ENCODE results near the gene CORIN. TPM values are rescaled to one million over a fixed set of nuclear protein-coding genes. Genes with fewer than 3 reads are reported as not detected.

The CORIN gene
- total and polyA plus RNA-seq, 2 of the 4 experiments (the other 2 are of a cell fraction), result 20.3 to 24.7 TPM

DNA sequence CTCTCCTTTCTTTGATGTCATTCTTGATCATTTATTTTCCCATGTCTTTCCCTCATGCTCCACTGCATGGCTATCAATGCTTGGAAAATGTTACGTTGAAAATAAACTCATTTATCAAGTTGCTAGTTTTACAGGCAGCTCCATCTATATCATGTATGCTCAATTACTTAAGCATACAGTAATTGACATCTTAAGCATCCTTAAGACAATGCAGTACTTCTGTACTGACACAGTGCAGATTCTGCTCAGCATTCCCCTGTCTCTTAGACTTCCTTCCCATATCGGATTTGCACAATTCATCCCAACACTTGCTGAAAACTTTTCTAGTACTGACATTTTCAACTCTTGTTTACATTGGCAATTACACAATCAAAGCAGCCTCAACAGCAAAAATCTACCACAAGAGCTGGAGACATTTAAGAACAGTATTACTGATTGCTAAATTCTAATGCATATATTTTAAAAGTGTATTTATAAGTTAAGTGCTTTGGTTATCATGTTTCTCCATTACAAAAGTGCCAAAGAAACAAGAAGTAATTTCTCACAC, 187.2 kb downstream of the CORIN start:
- POLR2A ChIA-PET (ENCODE audit: unreplicated experiment), result interaction anchor here (0.7 kb wide), 1 partner anchor 349 kb away, joined by 3 read pairs; no protein-coding TSS in a partner anchor
- Histone ChIP-seq H4K91ac (ENCODE audit: insufficient read depth, low read depth, low read length) (no peak overlapping the region), H3K9me3 (ENCODE audit: control insufficient read depth, insufficient read depth, low read length) (no peaks in the 10 kb centered on the region), H3K23ac (ENCODE audit: low read depth, low read length) (no peak overlapping the region), H3K4me2 (ENCODE audit: low read depth, low read length) (no peak overlapping the region), H3K9me1 (ENCODE audit: insufficient read depth, low read length) (no peaks in the 10 kb centered on the region), H3K79me1 (ENCODE audit: low read depth in 1 of 2, low read length in 2 of 2) (no peaks in the 10 kb centered on the region), H3K9ac (ENCODE audit: low read depth, low read length) (no peak overlapping the region), H2BK120ac (ENCODE audit: low read depth, low read length) (no peak overlapping the region), H3K4me3 (ENCODE audit: insufficient read depth, low read depth, low read length) (no peak overlapping the region), H2AFZ (replicated peaks; ENCODE audit: low read length, poor library complexity) (no peak overlapping the region), H3K36me3 (ENCODE audit: control insufficient read depth, insufficient read depth, low read length) (no peaks in the 10 kb centered on the region), H2AK9ac (replicated peaks; ENCODE audit: low read depth, low read length, poor library complexity) (no peak overlapping the region), H4K5ac (ENCODE audit: low read depth, low read length) (no peak overlapping the region), H3K18ac (ENCODE audit: low read depth, low read length) (no peak overlapping the region), H3K4me1 (ENCODE audit: control insufficient read depth, insufficient read depth, low read length) (no peaks in the 10 kb centered on the region), H2BK20ac (ENCODE audit: low read depth, low read length) (no peak overlapping the region), H3K14ac (replicated peaks; ENCODE audit: low read depth, low read length) (no peak overlapping the region), H3K4ac (ENCODE audit: low read depth, low read length) (no peak overlapping the region), H2BK5ac (ENCODE audit: low read depth, low read length, poor library complexity, severe bottlenecking) (no peak overlapping the region), H4K8ac (ENCODE audit: low read depth in 2 of 2, low read length in 2 of 2) (no peak overlapping the region), H2BK15ac (ENCODE audit: low read depth, low read length) (no peak overlapping the region), H3K27ac (ENCODE audit: insufficient read depth, low read length) (no peak overlapping the region), H3K27me3 (ENCODE audit: control insufficient read depth, insufficient read depth, low read length) (peaks cover 10% of the 10 kb centered on the region), H4K20me1 (ENCODE audit: insufficient read depth, low read length) (no peaks in the 10 kb centered on the region), H2AK5ac (ENCODE audit: low read depth, low read length) (no peak overlapping the region), H3K56ac (ENCODE audit: extremely low read depth, insufficient read depth, low read length) (no peak overlapping the region)
- 10% methylated on average over 2 of the region's 2 CpGs; no CpG with 5 or more reads in 1 of the 2 experiments for WGBS, 2 experiments (ENCODE audit: extremely low coverage in 2 of 2, insufficient read length in 1 of 2)
- in situ Hi-C loops (cut with MboI; ENCODE audit: low sequenced_read_pairs) (no loop called here), dilution Hi-C loops (cut with HindIII; ENCODE audit: low sequenced_read_pairs, unreplicated experiment) (no loop called here), intact Hi-C loops (cut with micrococcal nuclease) (no loop called here)
- peak; percentile 44; the same call in 1 of the 2 replicates for ATAC-seq (ENCODE audit: low read depth)
- TF ChIP-seq CEBPB (IDR thresholded peaks at IDR 0.05; ENCODE audit: low read depth, low read length), result peak; percentile 71
- TF ChIP-seq MAZ (IDR thresholded peaks at IDR 0.05; ENCODE audit: borderline replicate concordance, low read depth, low read length), result no peak
- BruUV-seq (replicated peaks), result no TSS peak
- peak; percentile 51 for DNase-seq
- CTCF ChIA-PET, result interaction anchor here (1.2 kb wide), 1 partner anchor 18 kb away, joined by 3 read pairs; no protein-coding TSS in a partner anchor
